Fibroblast of skin of left biceps (primary cell): ENCODE data around the gene KRTAP4-9.
"Not testable (repeated sequence)": the region's sequence is repeated elsewhere in the genome, so short reads cannot be mapped to it uniquely, and the experiment has no call there.

Experiments used
- DNase-seq, 2 experiments: peaks; one replicate each; pipeline ENCODE4 v3.0.0-alpha.2; 2013; ENCODE audit warnings: low read depth in 2 of 2

The KRTAP4-9 gene

DNA sequence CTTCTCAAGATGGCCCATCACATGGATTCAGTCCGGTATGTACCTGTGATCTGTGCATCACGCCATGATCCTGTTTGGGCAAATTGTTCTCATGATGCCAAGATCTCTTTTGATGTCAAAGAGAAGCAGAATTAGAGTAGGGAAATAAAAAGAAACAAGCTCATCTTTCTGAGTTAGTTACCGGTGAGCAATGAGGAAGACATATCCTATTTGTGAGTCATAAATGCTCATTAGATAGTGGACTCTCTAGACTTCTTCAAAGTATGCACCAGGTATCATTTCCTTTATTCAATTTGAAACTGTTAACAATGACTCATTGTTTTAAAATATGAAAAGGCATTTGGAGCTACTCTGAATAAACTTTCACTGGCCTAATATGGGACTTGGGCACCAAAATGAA is 26.8 kb downstream of the KRTAP4-9 start:
- DNase-seq: no peak

DNA sequence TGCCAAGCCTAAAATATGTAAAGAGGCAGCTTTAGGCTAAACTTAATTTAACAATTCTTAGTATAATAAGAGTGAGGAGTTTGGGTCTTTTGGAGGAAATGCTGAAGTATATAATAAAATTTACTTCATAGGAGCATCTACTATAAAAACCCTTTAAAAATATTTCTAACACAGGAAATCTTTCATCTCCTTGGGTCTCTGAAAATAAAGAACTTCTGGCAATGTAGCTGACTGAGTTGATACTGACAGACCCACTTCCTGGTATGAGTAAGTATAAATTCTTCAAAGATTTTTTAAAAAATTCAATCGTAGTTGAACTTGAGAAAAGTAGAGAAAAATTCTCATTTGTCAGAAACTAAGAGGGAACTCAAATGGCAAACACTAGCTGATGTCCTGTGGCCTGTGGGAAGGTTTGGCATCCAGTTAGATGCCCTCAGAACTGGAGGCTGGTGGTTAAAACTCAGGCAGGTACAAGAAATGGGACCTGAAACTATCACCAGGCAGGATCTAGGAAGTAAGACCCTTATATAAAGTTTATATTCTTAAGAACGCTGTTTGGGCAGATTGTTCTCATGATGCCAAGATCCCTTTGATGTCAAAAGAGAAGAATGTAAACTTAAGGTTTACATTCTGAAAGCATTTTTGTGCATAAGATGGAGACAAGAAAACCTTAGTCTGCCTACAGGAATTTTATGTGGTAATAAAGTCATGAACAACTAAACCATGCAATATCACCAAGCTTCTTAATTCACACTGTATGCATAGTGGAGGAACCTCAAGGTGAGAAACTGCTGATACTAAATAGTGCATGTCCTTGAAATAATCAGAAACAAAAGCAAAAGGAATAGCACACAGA is 28.9 kb downstream of the KRTAP4-9 start:
- no peak for DNase-seq

DNA sequence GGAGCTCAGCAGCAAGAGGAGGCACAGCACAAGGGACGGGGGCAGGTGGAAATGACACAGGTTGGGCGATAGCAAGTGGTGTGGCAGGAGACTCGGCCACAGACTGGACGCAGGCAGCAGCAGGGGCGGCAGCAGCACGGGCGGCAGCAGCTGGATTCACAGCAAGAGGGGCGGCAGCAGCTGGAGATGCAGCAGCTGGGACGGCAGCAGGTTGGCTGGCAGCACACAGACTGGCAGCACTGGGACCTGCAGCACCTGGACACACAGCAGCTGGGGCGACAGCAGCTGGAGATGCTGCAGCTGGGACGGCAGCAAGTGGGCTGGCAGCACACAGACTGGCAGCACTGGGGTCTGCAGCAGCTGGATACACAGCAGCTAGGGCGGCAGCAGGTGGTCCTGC is 34.7 kb downstream of the KRTAP4-9 start:
- not testable (repeated sequence) for DNase-seq

DNA sequence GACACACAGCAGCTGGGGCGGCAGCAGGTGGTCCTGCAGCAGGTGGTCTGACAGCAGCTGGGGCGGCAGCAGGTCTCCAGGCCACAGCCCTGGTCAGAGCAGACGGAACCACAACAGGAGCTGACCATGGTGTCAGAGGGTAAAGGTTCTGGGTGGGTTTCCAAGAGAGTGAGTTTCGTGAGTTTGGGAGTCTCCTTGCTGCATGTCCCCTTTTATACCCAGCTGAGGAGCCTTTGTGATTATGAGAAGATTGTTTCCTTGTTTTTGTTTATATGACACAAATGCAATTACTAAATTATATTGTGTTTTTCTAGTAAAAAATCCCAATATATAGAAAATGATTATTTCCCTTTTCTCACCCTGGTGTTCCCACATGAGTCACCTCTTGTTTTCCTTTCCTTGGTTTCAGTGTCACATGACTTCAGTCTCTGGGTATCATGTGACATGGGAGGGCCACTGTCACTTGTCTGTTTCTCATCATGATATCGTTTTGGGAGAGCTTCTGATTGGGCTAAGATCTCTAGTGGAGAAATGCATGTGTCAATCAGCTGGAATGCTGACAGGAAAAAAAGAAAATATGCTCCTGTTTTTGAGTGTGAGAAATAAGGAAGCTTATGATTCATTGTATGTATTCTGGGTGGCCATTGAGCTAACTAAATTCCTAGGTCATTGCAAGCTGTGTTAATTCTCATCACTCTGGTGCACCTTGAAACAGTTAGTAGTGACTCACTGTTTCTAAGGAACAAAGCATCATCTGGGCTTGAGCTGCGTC is 35.4 kb downstream of the KRTAP4-9 start, which contains the start of gene KRTAP4-6:
TSS of gene KRTAP4-6 (minus strand) at position 185 of the 772 bp plus-strand sequence. CDS start at position 128, 57 bp downstream.
- peak; percentile 90 to 91 for DNase-seq

DNA sequence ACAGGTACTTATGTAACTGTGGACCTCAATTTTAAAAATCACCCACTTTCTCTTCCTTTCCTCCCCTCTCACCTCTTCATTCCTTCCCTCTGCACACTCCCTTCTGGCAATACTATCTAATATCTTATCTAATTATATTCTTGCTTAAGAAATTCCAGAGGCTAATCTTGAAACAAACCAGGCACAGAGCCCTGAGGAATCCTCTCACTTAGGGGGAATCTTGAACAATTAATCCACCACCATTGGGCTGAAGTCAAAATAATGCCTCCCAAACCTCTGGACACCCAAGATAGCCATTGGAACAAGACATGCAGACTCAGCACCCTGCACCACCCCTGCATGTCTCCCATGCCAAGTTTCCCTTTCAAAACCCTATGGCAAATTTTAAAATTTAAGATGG is 36.2 kb downstream of the KRTAP4-9 start:
- DNase-seq: no peak

DNA sequence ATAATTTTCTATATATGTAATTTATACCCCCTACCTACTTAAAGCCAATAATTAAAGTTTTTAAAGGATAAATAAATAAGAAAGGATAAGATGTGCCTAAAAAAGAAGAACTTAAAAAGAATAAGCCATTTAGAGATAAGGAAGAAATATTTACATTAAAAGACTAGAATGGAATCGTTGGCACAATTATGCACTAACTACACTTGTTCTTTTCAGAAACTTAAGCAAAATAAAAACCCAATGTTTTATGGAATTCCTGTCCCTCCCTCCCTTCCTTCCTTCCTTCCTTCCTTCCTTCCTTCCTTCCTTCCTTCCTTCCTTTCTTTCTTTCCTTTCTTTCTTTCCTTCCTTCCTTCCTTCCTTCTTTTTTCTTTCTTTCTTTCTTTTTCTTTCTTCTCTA is 39.7 kb downstream of the KRTAP4-9 start:
- DNase-seq: no peak

DNA sequence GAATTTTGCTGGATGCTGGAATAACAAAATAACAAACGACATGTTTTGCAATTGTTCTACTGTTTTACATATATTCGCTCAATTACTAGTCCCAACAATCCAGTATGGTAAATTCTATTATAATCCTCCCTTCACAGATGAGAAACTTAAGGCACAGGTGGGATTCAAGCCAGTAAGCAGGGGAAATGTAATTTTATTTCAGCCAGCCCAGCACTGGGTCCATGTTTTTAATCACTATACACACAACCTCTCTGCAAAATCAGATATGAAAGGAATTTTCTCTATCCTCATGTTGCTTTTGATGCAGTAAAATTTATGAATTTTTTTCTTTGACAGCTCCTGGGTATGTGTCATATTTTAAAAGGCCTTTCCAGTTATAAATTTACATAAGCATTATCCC is 40.1 kb downstream of the KRTAP4-9 start:
- DNase-seq: no peak

DNA sequence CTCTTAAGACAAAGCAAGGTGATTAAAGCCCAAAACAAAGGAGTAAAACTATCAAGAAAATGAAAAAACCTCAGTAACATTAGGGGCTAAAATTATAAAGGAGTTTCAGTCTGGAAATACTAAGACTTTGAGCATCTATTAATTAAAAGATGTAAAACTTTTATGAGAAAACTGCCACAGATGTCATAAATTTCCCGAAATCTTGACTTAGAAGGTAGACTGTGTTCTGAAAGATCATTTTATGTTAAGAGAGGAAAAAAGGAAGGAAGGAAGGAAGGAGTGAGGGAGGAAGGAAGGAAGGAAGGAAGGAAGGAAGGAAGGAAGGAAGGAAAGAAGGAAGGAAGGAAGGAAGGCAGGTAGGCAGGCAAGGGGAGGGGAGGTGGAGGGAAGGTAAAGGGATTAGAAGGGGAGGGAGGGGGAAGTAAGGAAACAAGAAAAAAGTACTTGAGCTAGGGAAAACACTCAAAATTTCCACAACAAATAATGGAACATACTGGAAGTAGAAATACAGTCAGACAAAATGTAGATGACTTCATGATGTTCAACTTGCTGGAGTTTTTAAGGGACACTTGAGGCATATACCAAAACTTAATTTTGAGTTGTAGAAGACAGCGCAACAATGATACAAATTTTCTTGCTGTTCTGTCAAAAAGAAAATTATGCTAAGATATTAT is 42.5 kb downstream of the KRTAP4-9 start:
- no peak for DNase-seq

DNA sequence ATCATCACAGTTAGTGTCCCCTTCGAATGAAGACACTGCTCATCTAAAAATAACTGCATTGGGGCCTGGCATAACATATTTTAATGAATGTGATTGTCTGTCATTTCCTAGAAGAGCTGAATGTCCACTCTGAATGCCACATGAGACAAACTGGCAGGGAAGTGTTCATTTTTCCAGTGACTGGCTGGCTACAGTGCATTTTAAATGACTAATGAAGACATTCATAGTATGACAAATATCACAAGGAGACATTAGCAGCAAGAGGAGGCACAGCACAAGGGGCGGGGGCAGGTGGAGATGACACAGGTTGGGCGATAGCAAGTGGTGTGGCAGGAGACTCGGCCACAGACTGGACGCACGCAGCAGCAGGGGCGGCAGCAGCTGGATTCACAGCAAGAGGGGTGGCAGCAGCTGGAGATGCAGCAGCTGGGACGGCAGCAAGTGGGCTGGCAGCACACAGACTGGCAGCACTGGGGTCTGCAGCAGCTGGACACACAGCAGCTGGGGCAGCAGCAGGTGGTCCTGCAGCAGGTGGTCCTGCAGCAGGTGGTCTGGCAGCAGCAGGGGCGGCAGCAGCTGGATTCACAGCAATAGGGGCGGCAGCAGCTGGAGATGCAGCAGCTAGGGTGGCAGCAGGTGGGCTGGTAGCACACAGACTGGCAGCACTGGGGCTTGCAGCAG is 43.9 kb downstream of the KRTAP4-9 start:
- not testable (repeated sequence) for DNase-seq

DNA sequence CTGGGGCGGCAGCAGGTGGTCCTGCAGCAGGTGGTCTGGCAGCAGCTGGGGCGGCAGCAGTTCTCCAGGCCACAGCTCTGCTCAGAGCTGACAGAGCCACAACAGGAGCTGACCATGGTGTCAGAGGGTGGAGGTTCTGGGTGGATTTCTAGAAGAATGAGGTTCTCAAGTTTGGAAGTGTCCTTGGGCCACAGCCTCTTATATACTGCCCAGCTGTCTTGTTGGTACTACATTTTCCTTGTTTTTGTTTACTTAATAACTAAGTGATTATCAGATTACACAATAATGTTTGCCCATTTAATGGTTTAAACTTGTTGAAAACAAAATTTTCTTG is 44.4 kb downstream of the KRTAP4-9 start, which contains the start of gene KRTAP4-5:
TSS of gene KRTAP4-5 (minus strand) at position 174 of the 334 bp plus-strand sequence. CDS start at position 116, 58 bp downstream.
- DNase-seq: no peak

DNA sequence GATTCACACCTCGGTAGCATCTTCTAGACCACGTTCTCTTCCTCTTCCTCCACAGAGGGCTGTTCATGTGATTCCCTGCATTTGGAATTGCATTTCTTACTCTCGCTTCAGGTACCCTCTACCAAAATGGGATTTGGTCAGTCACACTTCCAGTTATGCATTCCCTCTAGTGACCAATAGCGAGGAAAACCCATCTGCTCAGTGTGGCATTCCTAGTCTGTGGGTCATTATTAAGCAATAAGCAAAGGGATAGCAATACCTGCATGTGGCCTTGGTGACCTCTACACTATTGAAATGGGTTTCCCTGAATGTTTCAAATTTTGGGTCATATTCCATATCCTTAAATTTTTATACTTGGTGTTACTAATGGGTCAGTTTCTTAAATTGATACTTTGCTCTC is 44.8 kb downstream of the KRTAP4-9 start:
- no peak for DNase-seq

DNA sequence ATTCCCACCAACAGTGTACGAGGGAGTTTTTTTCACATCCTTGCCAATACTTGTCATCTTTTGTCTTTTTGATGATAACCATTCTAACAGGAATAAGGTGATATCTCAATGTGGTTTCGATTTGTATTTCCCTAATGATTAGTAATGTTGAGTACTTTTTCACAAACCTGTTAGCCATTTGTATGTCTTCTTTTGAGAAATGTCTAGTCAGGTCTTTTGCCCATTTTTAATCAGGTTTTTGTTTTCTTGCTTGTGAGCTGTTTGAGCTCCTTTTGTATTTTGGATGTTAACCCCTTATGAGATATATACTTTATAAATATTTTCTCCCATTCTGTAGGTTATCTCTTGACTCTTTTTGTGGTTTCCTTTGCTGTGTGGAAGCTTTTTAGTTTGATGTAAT is 46.3 kb downstream of the KRTAP4-9 start:
- DNase-seq: no peak

DNA sequence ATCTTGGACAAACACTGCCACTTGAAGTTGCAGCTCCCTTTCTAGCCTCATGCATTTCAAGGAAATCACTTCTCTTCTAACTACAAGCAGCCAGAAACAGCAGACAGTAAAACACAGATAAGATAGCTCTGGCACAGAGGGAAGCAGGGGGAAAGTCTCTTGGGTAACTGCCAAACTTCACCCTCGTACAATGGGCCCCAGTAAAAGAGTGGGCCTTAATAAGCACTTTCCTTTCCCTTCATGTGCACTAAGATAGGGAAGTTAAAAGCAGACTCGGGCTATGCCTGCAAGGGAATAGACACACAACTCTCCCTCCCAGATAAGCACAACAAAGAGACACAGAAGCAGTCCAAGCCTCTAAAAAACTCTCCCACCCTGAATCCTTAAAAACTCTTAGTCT is 48.7 kb downstream of the KRTAP4-9 start:
- DNase-seq: no peak
